ENCODE data around the gene AGFG2. TPM values are rescaled to one million over a fixed set of nuclear protein-coding genes. Genes with fewer than 3 reads are reported as not detected.

AGFG2 gene
- total and polyA plus RNA-seq, 2 of the 13 experiments (the other 11 are each of a cell fraction or from before 2014, with no cell fraction given) = 125 to 132 TPM

DNA sequence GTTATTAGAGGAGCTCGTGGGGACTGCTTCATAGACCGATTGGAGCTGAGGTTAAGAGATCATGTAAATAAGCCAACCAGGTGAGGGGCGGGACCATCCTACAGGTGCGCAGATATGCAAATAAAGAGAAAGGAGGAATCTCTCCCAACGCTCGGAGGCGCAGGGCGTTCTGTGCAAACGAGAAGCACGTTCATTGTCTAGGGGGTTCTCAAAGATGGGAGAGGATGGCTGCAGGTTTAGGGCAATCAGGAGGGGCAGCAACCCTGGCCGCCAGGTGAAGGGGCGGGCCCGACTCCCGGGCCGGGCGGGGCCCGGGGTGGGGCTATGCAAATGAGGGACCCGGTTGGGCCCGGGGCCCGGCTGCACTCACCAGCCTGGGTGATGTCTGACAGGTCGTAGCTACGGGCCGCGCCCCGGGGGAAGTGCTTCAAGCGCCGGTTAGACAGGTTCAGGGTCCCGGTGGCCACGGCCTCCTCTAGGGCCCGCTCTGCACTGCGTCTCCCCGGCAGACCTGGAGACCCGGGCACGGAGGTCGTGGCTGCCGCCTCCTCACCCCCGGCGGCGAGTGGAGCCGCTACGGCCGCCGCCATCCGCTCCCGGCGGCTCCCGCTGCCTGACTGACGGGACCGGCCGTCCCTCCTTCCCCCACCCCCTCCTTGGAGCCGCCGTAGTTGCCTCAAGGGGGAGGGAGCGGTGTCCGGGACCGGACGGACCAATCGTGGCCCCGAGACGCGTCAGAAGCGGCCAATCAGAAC is 46.7 kb downstream of the AGFG2 start, which contains the start of gene LRCH4 (continued):
- TF ChIP-seq ZBTB49 (CRISPR knock-in tag; IDR thresholded peaks at IDR 0.05; ENCODE audit: borderline replicate concordance) (no peak), TAF1 (CRISPR knock-in tag; IDR thresholded peaks at IDR 0.05) (peak; percentile 93), CREBL2 (CRISPR knock-in tag; IDR thresholded peaks at IDR 0.05; ENCODE audit: borderline replicate concordance) (no peak; the same call in 1 of the 2 replicates), CCDC6 (CRISPR knock-in tag; IDR thresholded peaks at IDR 0.05) (0 out of 2 replicates have a peak, but pooled peaks have one; percentile 49), ZSCAN20 (CRISPR knock-in tag; IDR thresholded peaks at IDR 0.05; ENCODE audit: borderline replicate concordance) (peak; percentile 85; the same call in 1 of the 2 replicates), MTA1 (CRISPR knock-in tag; IDR thresholded peaks at IDR 0.05; ENCODE audit: borderline replicate concordance) (no peak), KDM5B (CRISPR knock-in tag; IDR thresholded peaks at IDR 0.05; ENCODE audit: borderline replicate concordance) (peak; percentile 60), ZNF772 (CRISPR knock-in tag; IDR thresholded peaks at IDR 0.05) (peak; percentile 81; the same call in 1 of the 2 replicates), ZHX2 (IDR thresholded peaks at IDR 0.05; ENCODE audit: low read depth) (no peak), ZHX2 (CRISPR knock-in tag; IDR thresholded peaks at IDR 0.05; ENCODE audit: borderline replicate concordance) (no peak), ZNF343 (CRISPR knock-in tag; IDR thresholded peaks at IDR 0.05) (peak; percentile 83; the same call in 1 of the 2 replicates), NR0B2 (CRISPR knock-in tag; IDR thresholded peaks at IDR 0.05) (no peak), ZNF431 (CRISPR knock-in tag; IDR thresholded peaks at IDR 0.05; ENCODE audit: borderline replicate concordance, low read depth) (peak; percentile 79; the same call in 1 of the 2 replicates), SNRNP70 (IDR thresholded peaks at IDR 0.05; ENCODE audit: low read depth, low read length) (no peak), DDIT3 (CRISPR knock-in tag; IDR thresholded peaks at IDR 0.05) (no peak), ZNF317 (CRISPR knock-in tag; IDR thresholded peaks at IDR 0.05) (0 out of 2 replicates have a peak, but pooled peaks have one; percentile 16), HDAC6 (IDR thresholded peaks at IDR 0.05; ENCODE audit: low read depth, low read length) (no peak), ZNF460 (CRISPR knock-in tag; IDR thresholded peaks at IDR 0.05; ENCODE audit: borderline replicate concordance) (peak; percentile 43; the same call in 1 of the 2 replicates), GTF3A (CRISPR knock-in tag; conservative IDR thresholded peaks at IDR 0.05) (no peak)
